Duodenal mucosa (tissue), 2 donors: ENCODE data around the gene NOP53.
A peak's percentile ranks its signal among the peaks of the same experiment; 100 is the strongest.
"Not testable (repeated sequence)": the region's sequence is repeated elsewhere in the genome, so short reads cannot be mapped to it uniquely, and the experiment has no call there.

Experiments
- H3K27ac ChIP-seq: one replicate; pipeline ENCODE4 v1.7.0; 2013; ENCODE audit warnings: low read depth, low read length
- H3K27me3 ChIP-seq, 2 donors: one replicate each; pipeline ENCODE4 v1.7.0; 2013; ENCODE audit warnings: low read length in 2 of 2, control low read depth in 1 of 2; ENCODE audit not compliant: insufficient read depth in 2 of 2, control insufficient read depth in 1 of 2
- H3K36me3 ChIP-seq, 2 donors: one replicate each; pipeline ENCODE4 v1.7.0; 2013; ENCODE audit warnings: low read length in 2 of 2, control low read depth in 1 of 2; ENCODE audit not compliant: insufficient read depth in 2 of 2, control insufficient read depth in 1 of 2
- H3K4me1 ChIP-seq, 2 donors: one replicate each; pipeline ENCODE4 v1.7.0; 2013; ENCODE audit warnings: low read length in 2 of 2, control low read depth in 1 of 2; ENCODE audit not compliant: insufficient read depth in 2 of 2, control insufficient read depth in 1 of 2
- H3K4me3 ChIP-seq, 2 donors: one replicate each; pipeline ENCODE4 v1.7.0; 2013; ENCODE audit warnings: low read length in 2 of 2, low read depth in 1 of 2
- H3K9ac ChIP-seq, 2 donors: one replicate each; pipeline ENCODE4 v1.7.0; 2013; ENCODE audit warnings: low read length in 2 of 2, low read depth in 1 of 2
- H3K9me3 ChIP-seq, 2 donors: one replicate each; pipeline ENCODE4 v1.7.0; 2013; ENCODE audit warnings: low read length in 2 of 2, control low read depth in 1 of 2; ENCODE audit not compliant: control insufficient read depth in 1 of 2

Gene NOP53

DNA sequence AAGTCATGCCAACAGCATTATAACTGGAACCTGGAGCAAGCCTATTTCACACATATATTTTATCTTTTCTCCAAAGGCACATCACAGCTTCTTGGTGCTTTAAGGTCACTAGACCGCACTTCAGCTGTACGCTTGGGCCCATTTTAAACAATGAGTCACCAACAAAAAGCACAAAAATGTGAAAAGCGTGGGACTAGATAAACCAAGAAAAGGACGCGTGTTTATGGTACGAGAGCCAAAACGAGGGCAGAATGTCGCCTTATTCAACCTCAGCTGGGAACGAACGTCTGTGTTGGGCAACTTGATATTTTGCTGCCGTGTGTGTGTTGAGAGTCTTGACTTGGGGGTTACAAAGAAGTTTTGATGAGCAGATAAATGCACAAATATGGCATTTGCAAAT lies 41.3 kb upstream of the NOP53 start:
- H3K36me3 ChIP-seq: peaks cover 8 to 27% of the 10 kb centered on the region in 2 donors
- no peak overlapping the region for H3K4me3 ChIP-seq
- H3K9ac ChIP-seq: no peak overlapping the region
- no peaks in the 10 kb centered on the region for H3K9me3 ChIP-seq
- no peaks in the 10 kb centered on the region for H3K4me1 ChIP-seq
- H3K27me3 ChIP-seq: no peaks in the 10 kb centered on the region
- H3K27ac ChIP-seq: no peak overlapping the region

DNA sequence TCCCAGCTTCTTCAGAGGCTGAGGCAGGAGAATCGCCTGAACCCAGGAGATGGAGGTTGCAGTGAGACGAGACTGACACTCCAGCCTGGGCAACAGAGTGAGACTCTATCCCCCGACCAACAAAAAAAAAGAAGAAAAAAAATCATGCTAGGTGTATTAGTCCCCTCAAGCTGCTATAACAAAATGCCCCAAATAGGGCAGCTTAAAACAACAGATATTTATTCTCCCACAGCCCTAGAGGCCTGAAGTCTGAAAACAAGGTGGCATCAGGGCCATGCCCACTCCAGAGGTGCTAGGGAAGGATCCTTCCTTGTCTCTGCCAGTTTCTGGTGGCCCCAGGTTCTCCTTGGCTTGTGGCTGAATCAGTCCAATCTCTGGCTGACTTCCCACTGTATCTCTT lies 40.7 kb upstream of the NOP53 start:
- H3K36me3 ChIP-seq: peaks cover 8 to 21% of the 10 kb centered on the region in 2 donors
- H3K4me3 ChIP-seq: no peak overlapping the region
- H3K27me3 ChIP-seq: no peaks in the 10 kb centered on the region
- no peaks in the 10 kb centered on the region for H3K9me3 ChIP-seq
- no peak overlapping the region for H3K9ac ChIP-seq
- no peak overlapping the region for H3K27ac ChIP-seq
- H3K4me1 ChIP-seq: no peaks in the 10 kb centered on the region

DNA sequence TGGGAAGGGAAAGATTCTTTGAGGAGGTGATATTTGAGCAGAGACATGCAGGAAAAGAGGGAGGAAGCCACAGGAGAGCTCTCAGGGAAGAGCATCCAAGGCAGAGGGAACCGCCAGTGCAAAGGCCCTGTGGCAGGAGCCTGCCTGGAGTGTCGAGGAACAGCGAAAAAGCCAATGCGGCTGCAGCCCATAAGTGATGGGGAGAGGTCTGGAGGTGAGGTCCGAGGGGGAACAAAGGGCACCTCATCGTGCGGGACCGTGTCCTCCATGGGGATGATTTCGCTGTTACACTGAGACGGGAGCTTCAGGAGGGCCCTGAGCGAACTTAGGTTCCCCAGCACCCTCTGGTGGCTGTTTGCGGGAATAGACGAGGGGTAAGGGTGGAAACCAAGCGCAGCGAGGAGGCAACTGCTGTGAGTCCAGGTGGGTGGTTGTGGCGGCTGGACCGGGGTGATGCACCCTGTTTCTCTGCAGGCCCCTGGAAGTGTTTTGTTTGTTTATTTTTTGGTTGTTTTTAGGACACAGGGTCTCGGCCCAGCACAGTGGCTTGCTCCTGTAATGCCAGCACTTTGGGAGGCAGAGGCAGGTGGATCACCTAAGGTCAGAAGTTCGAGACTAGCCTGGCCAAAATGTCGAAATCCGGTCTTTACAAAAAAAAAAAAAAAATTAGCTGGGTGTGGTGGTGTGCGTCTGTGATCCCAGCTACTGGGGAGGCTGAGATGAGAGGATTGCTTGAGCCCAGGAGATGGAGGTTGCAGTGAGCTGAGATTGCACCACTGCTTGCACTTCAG lies 38.0 kb upstream of the NOP53 start:
- Histone ChIP-seq H3K27me3 (peaks cover 0 to 4% of the 10 kb centered on the region in 2 donors), H3K36me3 (peaks cover 6 to 7% of the 10 kb centered on the region in 2 donors), H3K4me1 (no peaks in the 10 kb centered on the region), H3K9me3 (no peaks in the 10 kb centered on the region), H3K4me3 (no peak overlapping the region), H3K27ac (no peak overlapping the region), H3K9ac (no peak overlapping the region)

DNA sequence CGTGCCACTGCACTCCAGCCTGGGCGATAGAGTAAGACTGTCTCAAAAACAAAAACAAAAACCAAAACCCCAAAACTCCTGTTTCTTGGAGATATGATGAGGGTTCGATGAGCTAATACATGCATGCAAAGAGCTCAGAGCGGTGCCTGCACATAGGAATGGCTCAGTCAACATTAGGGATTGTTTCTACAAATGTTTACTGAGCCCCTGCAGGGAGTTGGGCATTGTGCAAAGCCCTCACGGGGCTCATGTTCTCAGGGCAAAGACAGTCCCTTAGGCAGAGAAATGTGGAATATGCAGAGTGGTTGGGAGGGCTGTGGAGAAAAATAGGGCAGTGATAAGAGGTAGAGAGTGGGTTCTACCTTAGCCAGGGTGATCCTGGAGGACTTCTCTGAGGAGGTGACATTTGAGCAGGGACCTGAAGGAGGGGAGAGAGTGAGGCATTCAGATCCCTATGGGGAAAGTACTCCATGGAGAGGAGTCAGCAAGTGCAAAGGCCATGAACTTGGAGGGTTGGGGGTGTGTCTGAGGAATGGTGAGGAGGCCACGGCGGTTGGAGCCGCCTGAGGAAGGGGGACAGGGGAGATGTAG lies 33.6 kb upstream of the NOP53 start:
- H3K27ac ChIP-seq: no peak overlapping the region
- H3K36me3 ChIP-seq: no peaks in the 10 kb centered on the region
- H3K9ac ChIP-seq: no peak overlapping the region
- peaks cover 0 to 9% of the 10 kb centered on the region in 2 donors for H3K27me3 ChIP-seq
- H3K9me3 ChIP-seq: no peaks in the 10 kb centered on the region
- H3K4me3 ChIP-seq: no peak overlapping the region
- peaks cover 0 to 2% of the 10 kb centered on the region in 2 donors for H3K4me1 ChIP-seq

DNA sequence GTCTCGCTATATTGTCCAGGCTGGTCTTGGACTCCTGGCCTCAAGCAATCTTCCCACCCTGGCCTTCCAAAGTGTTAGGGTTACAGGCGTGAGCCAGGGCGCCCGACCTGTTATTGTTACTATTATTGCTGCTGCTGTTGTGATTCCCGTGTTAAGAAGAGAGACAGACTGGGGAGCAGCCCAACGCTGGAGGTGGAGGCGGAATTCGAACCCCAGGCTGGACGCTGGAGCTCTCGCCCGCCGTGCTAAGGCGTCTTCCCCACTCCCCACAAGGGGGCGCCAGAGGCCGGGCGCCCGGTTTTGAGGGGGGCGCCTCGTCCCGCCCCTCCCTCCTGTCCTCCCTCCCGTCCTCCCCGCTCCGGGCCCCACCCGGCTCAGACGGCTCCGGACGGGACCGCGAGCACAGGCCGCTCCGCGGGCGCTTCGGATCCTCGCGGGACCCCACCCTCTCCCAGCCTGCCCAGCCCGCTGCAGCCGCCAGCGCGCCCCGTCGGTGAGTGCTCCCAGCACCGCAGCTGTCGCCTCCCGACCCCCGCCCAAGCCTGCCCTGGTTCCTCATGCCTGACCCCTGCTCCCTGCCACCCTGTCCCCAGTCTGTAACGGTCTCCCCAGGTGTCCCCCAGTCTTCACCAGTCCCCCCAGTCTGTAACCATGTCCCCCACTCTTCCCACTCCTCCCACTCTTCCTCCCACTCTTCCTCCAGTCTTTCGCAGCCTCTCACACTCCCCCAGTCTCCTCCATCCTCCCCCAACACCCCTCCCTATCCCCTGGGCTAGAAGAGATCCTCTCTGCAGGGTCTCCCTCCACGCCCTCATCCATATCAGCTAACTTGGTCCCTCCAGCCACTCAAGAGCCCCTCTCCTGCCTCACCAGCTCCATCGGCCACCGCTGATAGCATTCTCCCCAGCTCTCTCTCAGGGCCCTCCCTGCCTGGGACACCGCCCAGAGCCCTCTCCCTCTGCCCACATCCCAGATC lies 32.0 kb upstream of the NOP53 start, which contains the start of gene EHD2:
EHD2 (plus strand) TSS at position 377 of the 976 bp plus-strand sequence. CDS start 3,191 bp downstream, outside the sequence.
- Histone ChIP-seq H3K4me3 (peak within 1 kb of the TSS; percentile 57 to 67), H3K9me3 (no peaks in the 10 kb centered on the region), H3K4me1 (peaks cover 0 to 6% of the 10 kb centered on the region in 2 donors), H3K27me3 (peaks cover 0 to 9% of the 10 kb centered on the region in 2 donors), H3K9ac (peak within 1 kb of the TSS; percentile 25 to 33), H3K36me3 (no peaks in the 10 kb centered on the region), H3K27ac (peak within 1 kb of the TSS; percentile 62)

DNA sequence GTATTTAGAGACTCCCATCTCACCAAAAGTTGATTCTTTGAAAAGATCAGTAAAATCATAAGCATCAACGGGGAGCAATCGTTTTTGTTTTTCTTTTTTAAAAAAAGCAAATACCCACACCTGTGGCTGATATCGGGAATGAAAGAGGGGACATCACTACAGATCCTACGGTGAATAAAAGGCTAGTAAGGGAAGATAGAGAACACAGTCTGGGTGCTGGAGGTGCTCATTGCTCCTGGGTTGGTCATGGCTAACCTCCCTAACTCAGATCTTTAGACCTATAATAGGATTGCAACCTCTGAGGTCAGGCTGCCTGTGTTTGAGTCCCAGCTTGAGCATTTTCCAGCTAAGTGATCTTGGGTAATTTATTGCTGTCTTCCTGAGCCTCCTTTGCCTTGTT lies 31.0 kb upstream of the NOP53 start:
- H3K4me1 ChIP-seq: peaks cover 0 to 6% of the 10 kb centered on the region in 2 donors
- H3K27ac ChIP-seq: no peak overlapping the region
- H3K9me3 ChIP-seq: no peaks in the 10 kb centered on the region
- peaks cover 0 to 9% of the 10 kb centered on the region in 2 donors for H3K27me3 ChIP-seq
- peak overlapping the region; percentile 57 to 67 for H3K4me3 ChIP-seq
- H3K9ac ChIP-seq: peak overlapping the region in 1 of 2 donors; percentile 33
- H3K36me3 ChIP-seq: no peaks in the 10 kb centered on the region

DNA sequence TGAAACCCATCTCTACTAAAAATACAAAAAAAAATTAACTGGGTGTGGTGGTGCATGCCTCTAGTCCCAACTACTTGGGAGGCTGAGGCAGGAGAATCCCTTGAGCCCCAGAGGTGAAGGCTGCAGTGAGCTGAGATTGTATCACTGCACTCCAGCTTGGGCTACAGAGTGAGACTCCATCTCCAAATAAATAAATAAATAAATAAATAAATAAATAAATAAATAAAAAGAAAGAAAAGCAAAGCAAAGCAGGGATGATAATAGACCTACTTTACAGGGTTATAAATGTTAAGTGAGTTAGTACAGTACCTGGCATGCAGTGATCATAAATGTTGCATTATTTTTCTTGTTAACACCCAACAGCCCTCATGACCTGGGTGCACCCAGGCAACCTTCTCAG lies 30.5 kb upstream of the NOP53 start:
- not testable (repeated sequence) for H3K27ac ChIP-seq, H3K9ac ChIP-seq, H3K4me1 ChIP-seq, H3K9me3 ChIP-seq, H3K36me3 ChIP-seq, H3K27me3 ChIP-seq
- H3K4me3 ChIP-seq: peak overlapping the region in 1 of 2 donors; percentile 29

DNA sequence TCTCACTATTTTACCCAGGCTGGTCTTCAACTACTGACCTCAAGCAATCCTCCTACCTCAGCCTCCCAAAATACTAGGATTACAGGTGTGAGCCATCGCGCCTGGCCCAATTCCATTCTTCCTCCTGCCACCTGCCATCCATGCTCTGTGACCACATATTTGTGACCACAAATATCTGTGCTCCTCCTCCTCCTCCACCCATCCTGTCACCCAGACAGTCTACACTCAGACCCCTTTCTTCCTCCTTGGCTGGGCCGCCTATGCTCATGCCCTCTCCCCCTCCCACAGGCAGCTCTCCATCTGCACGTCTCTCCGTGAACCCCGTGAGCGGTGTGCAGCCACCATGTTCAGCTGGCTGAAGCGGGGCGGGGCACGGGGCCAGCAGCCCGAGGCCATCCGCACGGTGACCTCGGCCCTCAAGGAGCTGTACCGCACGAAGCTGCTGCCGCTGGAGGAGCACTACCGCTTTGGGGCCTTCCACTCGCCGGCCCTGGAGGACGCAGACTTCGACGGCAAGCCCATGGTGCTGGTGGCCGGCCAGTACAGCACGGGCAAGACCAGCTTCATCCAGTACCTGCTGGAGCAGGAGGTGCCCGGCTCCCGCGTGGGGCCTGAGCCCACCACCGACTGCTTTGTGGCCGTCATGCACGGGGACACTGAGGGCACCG lies 28.9 kb upstream of the NOP53 start:
- Histone ChIP-seq H3K36me3 (no peaks in the 10 kb centered on the region), H3K9ac (no peak overlapping the region), H3K4me3 (peak overlapping the region in 1 of 2 donors; percentile 21), H3K27ac (no peak overlapping the region), H3K4me1 (peaks cover 0 to 11% of the 10 kb centered on the region in 2 donors), H3K27me3 (peaks cover 0 to 9% of the 10 kb centered on the region in 2 donors), H3K9me3 (no peaks in the 10 kb centered on the region)

DNA sequence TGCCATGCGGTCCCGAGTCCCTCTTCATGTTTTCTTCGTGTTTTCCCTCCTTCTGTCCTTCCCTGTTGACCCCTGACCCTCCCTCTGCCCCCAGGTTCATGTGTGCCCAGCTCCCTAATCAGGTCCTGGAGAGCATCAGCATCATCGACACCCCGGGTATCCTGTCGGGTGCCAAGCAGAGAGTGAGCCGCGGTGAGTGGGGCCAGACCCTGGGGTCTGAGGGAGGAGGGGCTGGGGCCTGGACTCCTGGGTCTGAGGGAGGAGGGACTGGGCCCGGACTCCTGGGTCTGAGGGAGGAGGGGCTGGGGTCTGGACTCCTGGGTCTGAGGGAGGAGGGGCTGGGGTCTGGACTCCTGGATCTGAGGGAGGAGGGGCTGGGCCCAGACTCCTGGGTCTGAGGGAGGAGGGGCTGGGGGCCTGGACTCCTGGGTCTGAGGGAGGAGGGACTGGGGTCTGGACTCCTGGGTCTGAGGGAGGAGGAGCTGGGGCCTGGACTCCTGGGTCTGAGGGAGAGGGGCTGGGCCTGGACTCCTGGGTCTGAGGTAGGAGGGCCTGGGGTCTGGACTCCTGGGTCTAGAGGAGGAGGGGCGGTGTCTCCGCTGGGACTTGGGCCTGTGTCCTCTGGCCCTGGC lies 26.8 kb upstream of the NOP53 start:
- not testable (repeated sequence) for H3K9ac ChIP-seq, H3K9me3 ChIP-seq, H3K36me3 ChIP-seq, H3K4me3 ChIP-seq, H3K27me3 ChIP-seq
- Histone ChIP-seq H3K27ac (peak overlapping the region; percentile 66), H3K4me1 (peaks cover 0 to 16% of the 10 kb centered on the region in 2 donors)
